HG03095 (cell line): Measurements from ENCODE around the gene MAGI2.

Experiments
- ATAC-seq: cut with Tn5 transposase; IDR thresholded peaks from one replicate; pipeline ENCODE4 v1.9.1; 2021; ENCODE audit warnings: moderate library complexity; ENCODE audit not compliant: unreplicated experiment

MAGI2 gene

GRCh38 chr7:78396210-78396609 is 1057.3 kb downstream of the MAGI2 start:
- ATAC-seq = no peak

GRCh38 chr7:78395298-78396036 is 1058.0 kb downstream of the MAGI2 start:
- no peak for ATAC-seq

DNA sequence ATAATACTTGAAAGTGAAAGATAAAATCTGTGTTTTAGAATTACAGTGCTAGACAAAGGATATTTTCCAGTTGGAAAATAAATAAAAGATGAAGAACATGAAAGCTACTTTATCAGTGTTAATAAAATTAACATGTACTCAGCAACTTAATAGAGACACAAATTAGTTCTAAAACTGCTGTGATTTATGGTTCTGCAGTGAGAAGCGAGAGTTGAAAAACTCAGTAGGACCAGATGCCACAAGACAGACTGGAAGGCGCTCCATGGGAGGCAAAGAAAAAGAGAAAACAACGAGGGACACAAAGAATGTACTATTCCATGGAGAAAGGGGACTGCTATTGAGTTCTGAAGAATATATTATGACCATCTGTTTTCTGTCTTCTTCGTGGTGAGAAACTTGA is 1064.4 kb downstream of the MAGI2 start:
- ATAC-seq = no peak

DNA sequence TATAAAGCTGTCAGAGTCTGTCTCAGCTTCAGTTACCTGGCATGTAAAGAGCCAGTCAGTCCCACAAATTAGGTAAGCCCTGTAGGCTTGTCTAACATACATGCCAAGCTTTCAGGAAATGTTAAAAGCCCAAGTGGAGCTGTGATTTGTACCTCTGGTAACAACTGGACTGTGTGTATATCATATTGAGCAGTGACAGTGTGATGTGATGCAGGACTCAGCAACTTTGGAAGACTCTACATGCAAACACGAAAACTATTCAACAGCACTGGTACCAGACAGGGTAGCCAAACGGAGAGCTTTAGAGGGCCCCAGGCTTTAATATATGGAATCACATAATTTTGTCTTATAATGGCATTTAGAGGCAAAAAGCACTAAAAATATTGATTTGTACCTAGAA is 1066.9 kb downstream of the MAGI2 start:
- ATAC-seq = no peak

DNA sequence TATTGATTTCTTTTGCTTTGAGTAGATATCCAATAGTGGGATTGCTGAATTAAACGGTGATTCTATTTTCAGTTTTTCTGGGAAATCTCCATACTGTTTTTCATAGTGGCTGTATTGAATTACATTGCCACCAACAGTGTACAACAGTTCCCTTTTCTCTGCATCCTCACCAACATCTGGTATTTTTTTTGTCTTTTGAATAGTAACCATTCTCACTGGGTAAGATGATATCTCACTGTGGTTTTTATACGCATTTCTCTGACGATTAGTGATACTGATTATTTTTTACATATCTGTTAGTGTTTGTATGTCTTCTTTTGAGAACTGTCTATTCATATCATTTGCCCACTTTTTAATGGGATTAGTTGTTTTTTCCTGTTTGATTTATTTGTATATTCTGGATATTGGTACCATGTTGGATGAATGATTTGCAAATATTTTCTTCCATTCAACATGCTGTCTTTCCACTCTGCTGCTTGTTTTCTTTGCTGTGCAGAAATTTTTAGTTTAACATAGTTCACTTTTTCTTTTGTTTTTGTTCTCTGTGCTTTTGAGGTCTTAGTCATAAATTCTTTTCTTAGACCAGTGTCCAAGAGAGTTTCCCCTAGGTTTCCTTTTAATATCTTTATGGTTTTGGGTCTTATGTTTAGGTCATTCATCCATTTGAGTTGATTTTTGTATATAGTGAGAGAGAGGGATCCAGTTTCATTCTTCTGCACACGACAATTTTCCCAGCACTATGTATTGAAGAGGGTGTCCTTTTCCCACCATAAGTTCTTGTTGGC is 1070.2 kb downstream of the MAGI2 start:
- ATAC-seq = no peak

- no peak for ATAC-seq
Measured at GRCh38 chr7:78379148-78379547, 1074.3 kb downstream of the MAGI2 start.

- no peak for ATAC-seq
Measured at GRCh38 chr7:78377532-78377931, 1075.9 kb downstream of the MAGI2 start.

DNA sequence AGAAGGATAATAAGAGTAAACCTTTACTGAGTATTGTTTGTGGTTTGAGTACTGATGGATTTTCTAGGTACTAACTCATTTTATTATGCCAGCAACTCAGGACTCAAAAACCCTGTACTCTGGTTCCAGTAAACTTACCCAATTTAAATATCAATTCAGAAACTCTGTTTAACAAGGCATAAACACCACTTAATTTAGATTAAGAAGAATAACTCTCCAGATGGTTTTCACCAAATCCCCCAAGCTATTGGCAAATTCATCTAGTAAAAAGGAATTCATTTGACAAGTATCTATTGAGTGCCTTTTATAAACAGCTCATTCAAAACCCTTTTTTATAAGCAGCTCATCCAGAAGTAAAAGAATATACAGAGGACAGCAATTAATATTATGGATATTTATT is 1082.5 kb downstream of the MAGI2 start:
- ATAC-seq = no peak

DNA sequence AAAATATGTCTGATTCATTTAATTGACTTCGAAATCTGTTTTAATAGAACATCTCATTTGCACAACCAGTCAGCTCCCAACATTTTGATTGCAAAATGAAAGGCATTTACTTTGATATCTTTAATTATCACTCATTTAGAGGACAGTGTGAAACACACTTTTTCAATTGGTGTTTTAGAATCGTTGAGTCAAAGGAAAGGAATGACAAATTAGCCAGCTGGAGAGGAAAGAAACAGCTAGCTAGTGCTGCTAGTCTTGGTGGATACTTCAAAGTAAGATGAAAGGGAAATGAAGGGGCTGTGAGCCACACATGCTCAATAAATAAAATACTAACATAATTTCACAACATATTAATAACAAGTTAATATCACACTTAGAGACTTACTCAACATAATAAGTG is 1084.7 kb downstream of the MAGI2 start:
- ATAC-seq = no peak

DNA sequence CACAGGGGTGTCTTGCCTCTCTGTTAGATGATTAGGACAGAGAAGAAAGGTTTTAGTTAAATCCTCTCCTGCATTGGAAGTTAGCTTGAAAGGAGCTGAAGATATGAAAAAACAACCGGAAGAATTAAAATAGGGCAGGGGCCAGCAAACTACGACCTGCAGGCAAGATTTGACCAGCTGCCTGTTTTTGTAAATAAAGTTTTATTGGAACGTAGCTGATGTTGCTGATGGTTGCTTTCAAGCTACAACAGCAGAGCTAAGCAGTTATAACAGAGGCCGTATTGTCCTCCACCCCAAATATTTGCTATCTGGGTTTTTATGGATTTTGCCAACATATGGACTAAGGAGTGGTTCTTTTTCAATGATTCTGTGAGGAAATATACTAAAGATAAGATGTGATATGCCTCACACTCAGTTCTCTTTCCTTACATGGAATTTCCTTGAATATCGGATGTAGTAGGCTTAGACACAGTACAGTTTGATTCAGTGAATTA is 1086.1 kb downstream of the MAGI2 start:
- ATAC-seq = no peak

GRCh38 chr7:78363866-78364265 is 1089.6 kb downstream of the MAGI2 start:
- no peak for ATAC-seq

- no peak for ATAC-seq
Measured at GRCh38 chr7:78359836-78360235, 1093.6 kb downstream of the MAGI2 start.

- no peak for ATAC-seq
Measured at GRCh38 chr7:78357709-78358108, 1095.8 kb downstream of the MAGI2 start.

GRCh38 chr7:78355834-78356233 is 1097.6 kb downstream of the MAGI2 start:
- no peak for ATAC-seq

GRCh38 chr7:78350926-78351325 is 1102.5 kb downstream of the MAGI2 start:
- no peak for ATAC-seq

GRCh38 chr7:78350391-78350790 is 1103.1 kb downstream of the MAGI2 start:
- ATAC-seq = no peak

- no peak for ATAC-seq
Measured at GRCh38 chr7:78346827-78347226, 1106.6 kb downstream of the MAGI2 start.

DNA sequence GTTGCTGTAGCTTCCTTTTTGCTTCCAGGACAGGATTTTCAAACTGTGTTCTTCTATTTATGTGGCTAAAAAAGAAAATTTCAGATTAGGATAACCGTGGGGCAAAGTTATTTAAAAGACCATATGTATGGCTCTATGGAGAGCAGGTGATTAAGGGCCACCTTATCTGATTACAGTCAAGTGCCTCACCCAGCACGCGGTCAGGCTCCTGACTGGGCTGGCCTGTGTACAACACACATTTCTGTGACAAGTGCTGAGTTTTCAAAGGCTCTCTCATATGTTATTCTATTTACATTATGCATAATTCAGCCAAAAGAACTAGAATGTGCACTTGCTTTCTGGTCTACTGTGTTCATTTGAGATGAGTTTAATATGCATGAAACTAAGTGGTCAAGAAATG is 1107.5 kb downstream of the MAGI2 start:
- ATAC-seq = no peak

DNA sequence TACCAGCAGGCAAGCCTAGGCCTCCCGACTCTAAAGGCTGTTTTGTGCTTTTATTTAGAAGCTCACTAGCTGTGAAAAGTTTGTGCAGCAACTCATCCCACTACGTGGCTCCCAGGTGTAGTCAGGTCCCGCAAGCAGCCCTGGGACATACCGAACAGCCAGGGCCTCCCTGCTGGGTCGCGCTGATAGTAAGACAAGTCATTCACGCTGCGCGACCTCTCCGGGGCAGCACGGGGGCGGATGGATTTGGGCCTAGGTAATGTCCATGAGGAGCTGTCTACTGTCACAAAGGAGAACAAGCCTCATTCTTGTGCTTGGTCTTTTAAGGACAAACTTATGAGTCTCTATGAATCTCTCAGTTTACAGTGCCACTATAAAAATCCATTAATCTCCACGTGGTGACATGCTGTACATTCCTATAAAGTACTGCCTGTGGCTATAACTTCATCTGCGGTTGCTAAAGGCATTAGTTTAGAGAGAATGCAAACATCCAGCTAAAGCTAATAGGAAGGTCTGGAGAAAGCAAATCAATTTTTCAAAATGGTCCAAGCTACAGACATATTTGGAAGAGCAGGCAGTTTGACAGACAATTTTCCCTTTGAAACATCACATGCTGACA is 1108.1 kb downstream of the MAGI2 start:
- no peak for ATAC-seq

DNA sequence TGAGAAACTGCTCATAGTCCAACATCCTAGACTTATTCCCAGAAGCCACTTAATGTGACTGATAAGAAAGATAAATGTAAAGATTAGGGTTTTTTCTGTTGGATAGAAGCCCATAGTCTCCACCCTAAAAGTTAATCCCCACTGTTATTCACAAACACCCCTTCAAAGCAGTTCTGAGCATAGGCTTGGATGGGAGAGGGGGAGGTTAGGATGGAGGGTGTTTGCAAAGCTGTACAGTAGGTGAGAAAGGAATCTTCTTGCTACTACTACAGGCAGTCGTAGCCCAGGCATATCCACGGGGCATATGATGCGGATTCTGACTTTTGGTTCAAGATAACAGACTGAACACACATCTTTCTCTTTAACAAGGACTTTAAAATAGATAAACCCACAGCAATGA is 1119.0 kb downstream of the MAGI2 start:
- no peak for ATAC-seq

- ATAC-seq = no peak
Measured at GRCh38 chr7:78333530-78334425, 1119.7 kb downstream of the MAGI2 start.
